HL-60 (cell line): ENCODE results near the gene SGIP1.

Experiments
- GABPA ChIP-seq: IDR thresholded peaks from 2 replicates; pipeline ENCODE4 v1.6.1; 2012; ENCODE audit warnings: low read depth
- POLR2AphosphoS5 ChIP-seq: IDR thresholded peaks from 2 replicates; pipeline ENCODE4 v1.6.1; 2012; ENCODE audit warnings: low read depth
- SPI1 ChIP-seq: IDR thresholded peaks from 2 replicates; pipeline ENCODE4 v1.6.1; 2012; ENCODE audit warnings: low read depth, mild to moderate bottlenecking, borderline replicate concordance
- TF ChIP-seq, protein P1 (sequence below): IDR thresholded peaks from one replicate; pipeline ENCODE4 v1.5.1; 2011; ENCODE audit warnings: low read length, control low read depth, inconsistent platforms; ENCODE audit not compliant: insufficient read depth
- TF ChIP-seq, protein P2 (sequence below): IDR thresholded peaks from 2 replicates; pipeline ENCODE4 v1.6.1; 2012; ENCODE audit warnings: low read depth; ENCODE audit not compliant: insufficient replicate concordance

DNA sequence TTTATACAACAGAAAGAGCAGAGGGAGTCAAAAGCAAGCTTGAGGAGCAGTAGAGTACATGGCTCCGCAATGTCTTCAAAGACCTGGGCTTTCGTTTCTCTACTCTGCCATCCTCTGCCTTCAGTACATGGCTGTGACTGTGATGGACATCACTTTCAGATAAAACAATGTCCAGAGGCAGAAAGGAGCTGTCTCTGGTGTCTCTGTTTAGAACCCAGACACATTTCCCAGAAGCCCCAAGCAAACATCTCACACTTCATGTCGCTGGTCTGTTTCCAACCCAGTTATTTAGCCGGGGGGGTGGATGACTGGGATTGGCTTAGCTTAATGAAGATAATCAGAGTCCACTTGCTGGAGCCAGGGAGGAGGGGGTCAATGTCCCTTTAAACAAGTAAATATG lies 25.6 kb downstream of the SGIP1 start:
- TF ChIP-seq, protein P1, sequence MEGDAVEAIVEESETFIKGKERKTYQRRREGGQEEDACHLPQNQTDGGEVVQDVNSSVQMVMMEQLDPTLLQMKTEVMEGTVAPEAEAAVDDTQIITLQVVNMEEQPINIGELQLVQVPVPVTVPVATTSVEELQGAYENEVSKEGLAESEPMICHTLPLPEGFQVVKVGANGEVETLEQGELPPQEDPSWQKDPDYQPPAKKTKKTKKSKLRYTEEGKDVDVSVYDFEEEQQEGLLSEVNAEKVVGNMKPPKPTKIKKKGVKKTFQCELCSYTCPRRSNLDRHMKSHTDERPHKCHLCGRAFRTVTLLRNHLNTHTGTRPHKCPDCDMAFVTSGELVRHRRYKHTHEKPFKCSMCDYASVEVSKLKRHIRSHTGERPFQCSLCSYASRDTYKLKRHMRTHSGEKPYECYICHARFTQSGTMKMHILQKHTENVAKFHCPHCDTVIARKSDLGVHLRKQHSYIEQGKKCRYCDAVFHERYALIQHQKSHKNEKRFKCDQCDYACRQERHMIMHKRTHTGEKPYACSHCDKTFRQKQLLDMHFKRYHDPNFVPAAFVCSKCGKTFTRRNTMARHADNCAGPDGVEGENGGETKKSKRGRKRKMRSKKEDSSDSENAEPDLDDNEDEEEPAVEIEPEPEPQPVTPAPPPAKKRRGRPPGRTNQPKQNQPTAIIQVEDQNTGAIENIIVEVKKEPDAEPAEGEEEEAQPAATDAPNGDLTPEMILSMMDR, result no peak
- TF ChIP-seq POLR2AphosphoS5 (no peak), GABPA (no peak), SPI1 (no peak)
- TF ChIP-seq, protein P2, sequence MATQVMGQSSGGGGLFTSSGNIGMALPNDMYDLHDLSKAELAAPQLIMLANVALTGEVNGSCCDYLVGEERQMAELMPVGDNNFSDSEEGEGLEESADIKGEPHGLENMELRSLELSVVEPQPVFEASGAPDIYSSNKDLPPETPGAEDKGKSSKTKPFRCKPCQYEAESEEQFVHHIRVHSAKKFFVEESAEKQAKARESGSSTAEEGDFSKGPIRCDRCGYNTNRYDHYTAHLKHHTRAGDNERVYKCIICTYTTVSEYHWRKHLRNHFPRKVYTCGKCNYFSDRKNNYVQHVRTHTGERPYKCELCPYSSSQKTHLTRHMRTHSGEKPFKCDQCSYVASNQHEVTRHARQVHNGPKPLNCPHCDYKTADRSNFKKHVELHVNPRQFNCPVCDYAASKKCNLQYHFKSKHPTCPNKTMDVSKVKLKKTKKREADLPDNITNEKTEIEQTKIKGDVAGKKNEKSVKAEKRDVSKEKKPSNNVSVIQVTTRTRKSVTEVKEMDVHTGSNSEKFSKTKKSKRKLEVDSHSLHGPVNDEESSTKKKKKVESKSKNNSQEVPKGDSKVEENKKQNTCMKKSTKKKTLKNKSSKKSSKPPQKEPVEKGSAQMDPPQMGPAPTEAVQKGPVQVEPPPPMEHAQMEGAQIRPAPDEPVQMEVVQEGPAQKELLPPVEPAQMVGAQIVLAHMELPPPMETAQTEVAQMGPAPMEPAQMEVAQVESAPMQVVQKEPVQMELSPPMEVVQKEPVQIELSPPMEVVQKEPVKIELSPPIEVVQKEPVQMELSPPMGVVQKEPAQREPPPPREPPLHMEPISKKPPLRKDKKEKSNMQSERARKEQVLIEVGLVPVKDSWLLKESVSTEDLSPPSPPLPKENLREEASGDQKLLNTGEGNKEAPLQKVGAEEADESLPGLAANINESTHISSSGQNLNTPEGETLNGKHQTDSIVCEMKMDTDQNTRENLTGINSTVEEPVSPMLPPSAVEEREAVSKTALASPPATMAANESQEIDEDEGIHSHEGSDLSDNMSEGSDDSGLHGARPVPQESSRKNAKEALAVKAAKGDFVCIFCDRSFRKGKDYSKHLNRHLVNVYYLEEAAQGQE, result no peak
